HepG2 (cell line): ENCODE results near the gene NLRC5. TPM values are rescaled to one million over a fixed set of nuclear protein-coding genes. Genes with fewer than 3 reads are reported as not detected.

Experiments used
- ATAC-seq: fragments of 200-7000 bp; cut with Tn5 transposase; 3 replicates; pipeline ENCODE4 v1.9.1; 2020; ENCODE audit warnings: mild to moderate bottlenecking, moderate library complexity
- BruUV-seq: library from RNA; stranded (reverse); fragments of 400-500 nt; replicated peaks from 2 replicates; lab custom pipeline; 2021; lab: Mats Ljungman, UMichigan
- CTCF ChIA-PET: fragments of 300-600 bp; formaldehyde crosslinking; extraction: SDS; loops from one replicate; lab custom pipeline; 2021; ENCODE audit warnings: low total read pairs, inconsistent platforms, low intra/inter-chr PET ratio; lab: Yijun Ruan, JAX
- POLR2A ChIA-PET: fragments of 350-600 bp; sonication (Branson Sonifier 250); formaldehyde crosslinking; loops from one replicate; lab custom pipeline; 2020; ENCODE audit warnings: antibody characterized with exemption, inconsistent platforms; lab: Yijun Ruan, JAX
- DNase-seq: peaks from one replicate; pipeline ENCODE4 v3.0.0-alpha.2; 2015; ENCODE audit warnings: low spot score
- FAIRE-seq: peaks from 3 replicates; lab custom pipeline; 2011; peaks lifted over from hg19 to GRCh38; lab: Jason Lieb, UNC
- H2AFZ ChIP-seq: one replicate; pipeline ENCODE4 v1.6.1; 2011; ENCODE audit warnings: low read length, inconsistent platforms
- H3K27ac ChIP-seq: fragments of 300-600 bp; 3 replicates; pipeline ENCODE4 v1.8.0; 2011; ENCODE audit warnings: mixed run types, mild to moderate bottlenecking, mixed read lengths, low read length, inconsistent platforms; ENCODE audit not compliant: insufficient read depth; ENCODE audit errors: extremely low read length
- H3K27me3 ChIP-seq, 2 experiments: fragments of 200-600 bp in 1 of 2; 2 replicates in 1 of 2; 3 replicates in 1 of 2; pipeline versions ENCODE4 v1.6.0 to v1.8.0; 2011; ENCODE audit warnings: low read length in 2 of 2, mild to moderate bottlenecking in 2 of 2, moderate library complexity in 2 of 2, inconsistent platforms in 1 of 2; ENCODE audit not compliant: insufficient read depth in 2 of 2, control insufficient read depth in 1 of 2
- H3K36me3 ChIP-seq, 2 experiments: fragments of 200-600 bp in 1 of 2; replicated peaks in 1 of 2; 2 replicates in 1 of 2; 3 replicates in 1 of 2; pipeline versions ENCODE4 v1.5.1 to v1.8.0; 2011; ENCODE audit warnings: low read length in 2 of 2, inconsistent platforms in 1 of 2; ENCODE audit not compliant: insufficient read depth in 2 of 2, control insufficient read depth in 1 of 2
- H3K4me1 ChIP-seq: 2 replicates; pipeline ENCODE4 v1.5.1; 2012; ENCODE audit warnings: low read length, inconsistent platforms; ENCODE audit not compliant: insufficient read depth
- H3K4me2 ChIP-seq: 2 replicates; pipeline ENCODE4 v1.6.0; 2011; ENCODE audit warnings: low read depth, low read length, inconsistent platforms
- H3K4me3 ChIP-seq, 3 experiments: fragments of 200-600 bp in 1 of 3; sonication (generic), shearing (Covaris generic) in 1 of 3; replicated peaks in 1 of 3; 2 replicates each; pipeline ENCODE4 v1.5.1; 2011 to 2016; ENCODE audit warnings: low read length in 3 of 3, inconsistent platforms in 2 of 3, low read depth in 2 of 3, mild to moderate bottlenecking in 2 of 3, control low read depth in 1 of 3, mixed read lengths in 1 of 3; ENCODE audit not compliant: insufficient read depth in 1 of 3
- H3K79me2 ChIP-seq: one replicate; pipeline ENCODE4 v1.6.1; 2011; ENCODE audit warnings: low read length, inconsistent platforms; ENCODE audit not compliant: insufficient read depth
- H3K9ac ChIP-seq: 2 replicates; pipeline ENCODE4 v1.6.0; 2011; ENCODE audit warnings: mild to moderate bottlenecking, low read depth, low read length, inconsistent platforms; ENCODE audit not compliant: insufficient read depth
- H3K9me3 ChIP-seq: 2 replicates; pipeline ENCODE4 v1.5.1; 2012; ENCODE audit warnings: mild to moderate bottlenecking, low read length
- H4K20me1 ChIP-seq: 2 replicates; pipeline ENCODE4 v1.6.0; 2011; ENCODE audit warnings: inconsistent platforms, mild to moderate bottlenecking, low read length, moderate library complexity; ENCODE audit not compliant: insufficient read depth
- AHDC1 ChIP-seq: sonication (generic); formaldehyde crosslinking; IDR thresholded peaks from 2 replicates; pipeline ENCODE4 v1.5.1; 2020; ENCODE audit warnings: mild to moderate bottlenecking, missing genetic modification reagents, borderline replicate concordance
- BCL6 ChIP-seq: IDR thresholded peaks from 2 replicates; pipeline ENCODE4 v1.6.1; 2016; ENCODE audit warnings: missing genetic modification reagents, missing compliant biosample characterization
- IRF2 ChIP-seq: IDR thresholded peaks from 2 replicates; pipeline ENCODE4 v1.6.1; 2018; ENCODE audit warnings: missing genetic modification reagents, missing compliant biosample characterization
- POLR2G ChIP-seq: fragments of 200-400 bp; formaldehyde crosslinking; IDR thresholded peaks from 2 replicates; pipeline ENCODE4 v1.6.1; 2018; ENCODE audit warnings: mild to moderate bottlenecking, low read depth, low read length, moderate library complexity
- ZNF362 ChIP-seq: sonication (generic); formaldehyde crosslinking; IDR thresholded peaks from 2 replicates; pipeline ENCODE4 v1.4.0; 2020; ENCODE audit warnings: missing genetic modification reagents, mild to moderate bottlenecking, borderline replicate concordance
- ZNF619 ChIP-seq: sonication (generic); formaldehyde crosslinking; IDR thresholded peaks from 2 replicates; pipeline ENCODE4 v1.4.0; 2020; ENCODE audit warnings: mild to moderate bottlenecking, missing genetic modification reagents
- ZNF687 ChIP-seq: sonication (generic); formaldehyde crosslinking; IDR thresholded peaks from 2 replicates; pipeline ENCODE4 v1.5.1; 2020; ENCODE audit warnings: mild to moderate bottlenecking, missing genetic modification reagents, moderate library complexity
- ZNF768 ChIP-seq: sonication (generic); formaldehyde crosslinking; IDR thresholded peaks from 2 replicates; pipeline ENCODE4 v1.4.0; 2020; ENCODE audit warnings: missing genetic modification reagents
- ZNF790 ChIP-seq: sonication (generic); formaldehyde crosslinking; IDR thresholded peaks from 2 replicates; pipeline ENCODE4 v1.8.0; 2022; ENCODE audit warnings: missing genetic modification reagents, mild to moderate bottlenecking, borderline replicate concordance
- WGBS: methylation state at CpG from one replicate; pipeline ENCODE4 v1.1.6; 2017; ENCODE audit warnings: low lambda C conversion rate; 5-methylcytosine and 5-hydroxymethylcytosine counted together
- in situ Hi-C: cut with HindIII; loops from 2 replicates; pipeline ENCODE4 v1.10.0; 2017; ENCODE audit warnings: low pct_unique_long_range_greater_than_20kb; ENCODE audit not compliant: extremely low pct_ligation_motif_present
- intact Hi-C: fragments of 100-400 bp; cut with micrococcal nuclease; formaldehyde crosslinking; loops from one replicate; pipeline ENCODE4 v1.10.0; 2022; ENCODE audit not compliant: unreplicated experiment
- polyA plus RNA-seq, 8 experiments: library from polyadenylated mRNA; depleted of rRNA in 3 of 8; stranded (reverse) in 7 of 8; unstranded in 1 of 8; fragments of >200 nt; fragmentation: Illumina TruSeq in 4 of 8; extraction: Trizol in 4 of 8; gene quantifications; 2 replicates each; pipeline versions ENCODE4 v1.2.1 to v1.2.3, GENCODE V29; 2011 to 2016; ENCODE audit warnings: low read depth in 4 of 8, missing spikeins in 1 of 8, mixed read lengths in 1 of 8; ENCODE audit not compliant: insufficient read depth in 1 of 8
- total RNA-seq, 5 experiments: library from RNA; depleted of rRNA; stranded (reverse); fragments of >200 nt; fragmentation: Illumina TruSeq; extraction: Trizol; gene quantifications; 2 replicates each; pipeline ENCODE4 v1.2.3, GENCODE V29; 2016; ENCODE audit warnings: low read depth in 1 of 5

NLRC5 gene
- total and polyA plus RNA-seq, 2 of the 13 experiments (the other 11 are each of a cell fraction or from before 2014, with no cell fraction given) = 6.3 to 12.7 TPM

- in situ Hi-C loops = no loop called here
- 40% methylated on average over 6 of the region's 13 CpGs for WGBS
- BruUV-seq = no TSS peak
Observed at GRCh38 chr16:56960681-56961281, 28.6 kb upstream of the NLRC5 start.

More at GRCh38 chr16:56960681-56961281, 28.6 kb upstream of the NLRC5 start:
- POLR2A ChIA-PET = interaction anchor here (1.1 kb wide), 1 partner anchor 13 kb away, joined by 4 read pairs; no protein-coding TSS in a partner anchor
- H3K27ac ChIP-seq = no peak overlapping the region
- no peak overlapping the region for H2AFZ ChIP-seq
- H3K36me3 ChIP-seq = no peaks in the 10 kb centered on the region
- intact Hi-C loops = no loop called here
- H3K4me1 ChIP-seq = peaks cover 51% of the 10 kb centered on the region
- no peaks in the 10 kb centered on the region for H3K79me2 ChIP-seq
- no peak for FAIRE-seq
- no peak overlapping the region for H3K9ac ChIP-seq
- peaks cover 6 to 22% of the 10 kb centered on the region in 2 experiments; a peak in 4 of 5 replicates for H3K27me3 ChIP-seq
- H4K20me1 ChIP-seq = no peaks in the 10 kb centered on the region
- no peak; the same call in 2 of the 3 replicates for ATAC-seq
- peak overlapping the region; percentile 41; the same call in 1 of the 2 replicates for H3K4me2 ChIP-seq
- TF ChIP-seq BCL6 (CRISPR knock-in tag) (no peak), IRF2 (CRISPR knock-in tag) (0 out of 2 replicates have a peak, but pooled peaks have one; percentile 23), ZNF687 (0 out of 2 replicates have a peak, but pooled peaks have one; percentile 12), AHDC1 (CRISPR knock-in tag) (0 out of 2 replicates have a peak, but pooled peaks have one; percentile 17), POLR2G (no peak), ZNF619 (CRISPR knock-in tag) (peak; percentile 61; the same call in 1 of the 2 replicates), ZNF790 (CRISPR knock-in tag) (no peak), ZNF362 (no peak), ZNF768 (0 out of 2 replicates have a peak, but pooled peaks have one; percentile 14)
- CTCF ChIA-PET = no interaction called here
- no peak for DNase-seq
- no peak overlapping the region; a peak in 1 of 6 replicates for H3K4me3 ChIP-seq
- H3K9me3 ChIP-seq = no peaks in the 10 kb centered on the region
